ENCODE data around the gene RASGRP2.
"Not testable (repeated sequence)": the region's sequence is repeated elsewhere in the genome, so short reads cannot be mapped to it uniquely, and the experiment has no call there.

Gene RASGRP2

GRCh38 chr11:64712430-64713015 is 31.4 kb downstream of the RASGRP2 start:
- FAIRE-seq (no peak), DNase-seq (ENCODE audit: insufficient read length, low spot score) (no peak)
- TF ChIP-seq SPI1 (IDR thresholded peaks at IDR 0.05; ENCODE audit: low read depth, low read length) (no peak), POLR2AphosphoS5 (IDR thresholded peaks at IDR 0.05; ENCODE audit: low read depth, low read length) (no peak), POU2F2 (IDR thresholded peaks at IDR 0.05; ENCODE audit: low read depth, low read length) (no peak), PAX5 (IDR thresholded peaks at IDR 0.05; ENCODE audit: insufficient read depth, low read length, severe bottlenecking) (no peak), TAF1 (IDR thresholded peaks at IDR 0.05; ENCODE audit: low read depth, low read length) (no peak), POLR2A (IDR thresholded peaks at IDR 0.05; ENCODE audit: low read depth, low read length) (no peak)

- no peak for FAIRE-seq
- no peak for TF ChIP-seq PAX5 (IDR thresholded peaks at IDR 0.05; ENCODE audit: insufficient read depth, low read length, severe bottlenecking)
- TF ChIP-seq TAF1 (IDR thresholded peaks at IDR 0.05; ENCODE audit: low read depth, low read length), result no peak
- TF ChIP-seq POLR2AphosphoS5 (IDR thresholded peaks at IDR 0.05; ENCODE audit: low read depth, low read length), result no peak
- no peak for TF ChIP-seq POU2F2 (IDR thresholded peaks at IDR 0.05; ENCODE audit: low read depth, low read length)
- no peak for TF ChIP-seq SPI1 (IDR thresholded peaks at IDR 0.05; ENCODE audit: low read depth, low read length)
- no peak for TF ChIP-seq POLR2A (IDR thresholded peaks at IDR 0.05; ENCODE audit: low read depth, low read length)
- no peak for DNase-seq (ENCODE audit: insufficient read length, low spot score)
Measured at GRCh38 chr11:64711956-64712362, 32.0 kb downstream of the RASGRP2 start.

- no peak for DNase-seq (ENCODE audit: insufficient read length, low spot score)
- FAIRE-seq, result no peak
- no peak for TF ChIP-seq POLR2AphosphoS5 (IDR thresholded peaks at IDR 0.05; ENCODE audit: low read depth, low read length)
- no peak for TF ChIP-seq SPI1 (IDR thresholded peaks at IDR 0.05; ENCODE audit: low read depth, low read length)
- no peak for TF ChIP-seq POU2F2 (IDR thresholded peaks at IDR 0.05; ENCODE audit: low read depth, low read length)
- no peak for TF ChIP-seq POLR2A (IDR thresholded peaks at IDR 0.05; ENCODE audit: low read depth, low read length)
- no peak for TF ChIP-seq PAX5 (IDR thresholded peaks at IDR 0.05; ENCODE audit: insufficient read depth, low read length, severe bottlenecking)
- TF ChIP-seq TAF1 (IDR thresholded peaks at IDR 0.05; ENCODE audit: low read depth, low read length), result no peak
Measured at GRCh38 chr11:64711138-64711955, 32.6 kb downstream of the RASGRP2 start.

GRCh38 chr11:64710418-64711137 is 33.4 kb downstream of the RASGRP2 start:
- DNase-seq (ENCODE audit: insufficient read length, low spot score), result no peak
- no peak for FAIRE-seq

GRCh38 chr11:64705501-64705900 is 38.4 kb downstream of the RASGRP2 start:
- DNase-seq (ENCODE audit: insufficient read length, low spot score) (no peak), FAIRE-seq (no peak)
- TF ChIP-seq POLR2AphosphoS5 (IDR thresholded peaks at IDR 0.05; ENCODE audit: low read depth, low read length) (no peak), TAF1 (IDR thresholded peaks at IDR 0.05; ENCODE audit: low read depth, low read length) (no peak), POU2F2 (IDR thresholded peaks at IDR 0.05; ENCODE audit: low read depth, low read length) (no peak), SPI1 (IDR thresholded peaks at IDR 0.05; ENCODE audit: low read depth, low read length) (no peak)

More at GRCh38 chr11:64710418-64711137, 33.4 kb downstream of the RASGRP2 start:
- TF ChIP-seq POLR2A (IDR thresholded peaks at IDR 0.05; ENCODE audit: low read depth, low read length) (no peak), PAX5 (IDR thresholded peaks at IDR 0.05; ENCODE audit: insufficient read depth, low read length, severe bottlenecking) (no peak), POU2F2 (IDR thresholded peaks at IDR 0.05; ENCODE audit: low read depth, low read length) (no peak), TAF1 (IDR thresholded peaks at IDR 0.05; ENCODE audit: low read depth, low read length) (no peak), SPI1 (IDR thresholded peaks at IDR 0.05; ENCODE audit: low read depth, low read length) (no peak), POLR2AphosphoS5 (IDR thresholded peaks at IDR 0.05; ENCODE audit: low read depth, low read length) (no peak)

GRCh38 chr11:64703048-64703447 is 40.9 kb downstream of the RASGRP2 start:
- FAIRE-seq, result no peak
- TF ChIP-seq TAF1 (IDR thresholded peaks at IDR 0.05; ENCODE audit: low read depth, low read length), result no peak
- no peak for TF ChIP-seq POLR2AphosphoS5 (IDR thresholded peaks at IDR 0.05; ENCODE audit: low read depth, low read length)
- TF ChIP-seq POU2F2 (IDR thresholded peaks at IDR 0.05; ENCODE audit: low read depth, low read length), result no peak
- no peak for TF ChIP-seq POLR2A (IDR thresholded peaks at IDR 0.05; ENCODE audit: low read depth, low read length)
- no peak for TF ChIP-seq PAX5 (IDR thresholded peaks at IDR 0.05; ENCODE audit: insufficient read depth, low read length, severe bottlenecking)
- TF ChIP-seq SPI1 (IDR thresholded peaks at IDR 0.05; ENCODE audit: low read depth, low read length), result no peak
- DNase-seq (ENCODE audit: insufficient read length, low spot score), result no peak

- FAIRE-seq; DNase-seq (ENCODE audit: insufficient read length, low spot score): not testable (repeated sequence)
Measured at GRCh38 chr11:64701956-64702355, 42.0 kb downstream of the RASGRP2 start.

- DNase-seq (ENCODE audit: insufficient read length, low spot score), result no peak
- TF ChIP-seq POU2F2 (IDR thresholded peaks at IDR 0.05; ENCODE audit: low read depth, low read length) (no peak), TAF1 (IDR thresholded peaks at IDR 0.05; ENCODE audit: low read depth, low read length) (no peak), SPI1 (IDR thresholded peaks at IDR 0.05; ENCODE audit: low read depth, low read length) (no peak)
- no peak for FAIRE-seq
Measured at GRCh38 chr11:64698427-64698826, 45.5 kb downstream of the RASGRP2 start.

GRCh38 chr11:64697663-64698375 is 46.1 kb downstream of the RASGRP2 start:
- FAIRE-seq (no peak), DNase-seq (ENCODE audit: insufficient read length, low spot score) (no peak)
- TF ChIP-seq SPI1 (IDR thresholded peaks at IDR 0.05; ENCODE audit: low read depth, low read length) (no peak), TAF1 (IDR thresholded peaks at IDR 0.05; ENCODE audit: low read depth, low read length) (no peak), POLR2A (IDR thresholded peaks at IDR 0.05; ENCODE audit: low read depth, low read length) (no peak), POU2F2 (IDR thresholded peaks at IDR 0.05; ENCODE audit: low read depth, low read length) (no peak), PAX5 (IDR thresholded peaks at IDR 0.05; ENCODE audit: insufficient read depth, low read length, severe bottlenecking) (no peak)
